Fibroblast of mammary gland (primary cell): ENCODE measurements around the gene ATP13A3.

Experiments used
- DNase-seq: peaks from one replicate; pipeline ENCODE4 v3.0.0-alpha.2; 2010; ENCODE audit warnings: low read depth
- H3K4me3 ChIP-seq: 2 replicates; pipeline ENCODE4 v1.5.1; 2011; ENCODE audit warnings: low read depth, mild to moderate bottlenecking, low read length, moderate library complexity; ENCODE audit not compliant: control insufficient read depth
- CTCF ChIP-seq: conservative IDR thresholded peaks from 2 replicates; pipeline ENCODE4 v1.5.1; 2011; ENCODE audit warnings: low read depth, low read length, inconsistent platforms; ENCODE audit not compliant: control insufficient read depth, insufficient read depth

ATP13A3 gene

GRCh38 chr3:194425399-194425798, 61.4 kb downstream of the ATP13A3 start:
- DNase-seq = no peak
- no peak overlapping the region for H3K4me3 ChIP-seq
- no peak for TF ChIP-seq CTCF

GRCh38 chr3:194424953-194425352, 61.8 kb downstream of the ATP13A3 start:
- TF ChIP-seq CTCF = no peak
- no peak for DNase-seq
- H3K4me3 ChIP-seq = no peak overlapping the region

- DNase-seq = no peak
- no peak for TF ChIP-seq CTCF
- H3K4me3 ChIP-seq = no peak overlapping the region
Measured at GRCh38 chr3:194424373-194424772, 62.4 kb downstream of the ATP13A3 start.

GRCh38 chr3:194423317-194423716, 63.5 kb downstream of the ATP13A3 start:
- TF ChIP-seq CTCF = no peak
- no peak overlapping the region for H3K4me3 ChIP-seq
- DNase-seq = peak; percentile 18

GRCh38 chr3:194422188-194422587, 64.6 kb downstream of the ATP13A3 start:
- peak; percentile 54 for DNase-seq
- TF ChIP-seq CTCF = no peak

GRCh38 chr3:194418671-194419070, 68.1 kb downstream of the ATP13A3 start:
- H3K4me3 ChIP-seq = no peak overlapping the region
- TF ChIP-seq CTCF = no peak
- DNase-seq = no peak

More at GRCh38 chr3:194422188-194422587, 64.6 kb downstream of the ATP13A3 start:
- H3K4me3 ChIP-seq = no peak overlapping the region

- no peak overlapping the region for H3K4me3 ChIP-seq
- DNase-seq = peak; percentile 44
- no peak for TF ChIP-seq CTCF
Measured at GRCh38 chr3:194407423-194407822, 79.4 kb downstream of the ATP13A3 start.
